Body of pancreas (tissue), 4 donors: ENCODE data around the gene RREB1. TPM values are rescaled to one million over a fixed set of nuclear protein-coding genes. Genes with fewer than 3 reads are reported as not detected.
A peak's percentile ranks its signal among the peaks of the same experiment; 100 is the strongest.

Source experiments
- ATAC-seq: fragments of 150-250 bp; one replicate; pipeline ENCODE4 v1.9.1; 2016
- DNase-seq, 4 donors: peaks; one replicate each; pipeline ENCODE4 v3.0.0-alpha.2; 2019
- H3K27ac ChIP-seq, 4 donors: fragments of 200-600 bp; sonication (generic); 1 replicate in 3 of 4; 2 replicates in 1 of 4; pipeline versions ENCODE4 v1.5.1 to v1.6.1; 2016 to 2019; ENCODE audit warnings: mild to moderate bottlenecking in 1 of 4, mixed read lengths in 1 of 4, moderate library complexity in 1 of 4
- H3K27me3 ChIP-seq, 2 donors: fragments of 200-600 bp; sonication (generic); one replicate each; pipeline ENCODE4 v1.6.0; 2016; ENCODE audit warnings: mild to moderate bottlenecking in 1 of 2
- H3K36me3 ChIP-seq, 2 donors: fragments of 200-600 bp; sonication (generic); replicated peaks in 1 of 2; 2 replicates each; pipeline ENCODE4 v1.5.1; 2016; ENCODE audit warnings: low read depth in 2 of 2; ENCODE audit not compliant: insufficient read depth in 1 of 2
- H3K4me1 ChIP-seq: fragments of 200-600 bp; sonication (generic); one replicate; pipeline ENCODE4 v1.6.0; 2016
- H3K4me3 ChIP-seq, 2 donors: fragments of 200-600 bp; sonication (generic); 1 replicate in 1 of 2; 2 replicates in 1 of 2; pipeline ENCODE4 v1.5.1; 2016 to 2019
- H3K9me3 ChIP-seq, 3 donors: fragments of 200-600 bp; sonication (generic); 1 replicate in 2 of 3; 2 replicates in 1 of 3; pipeline ENCODE4 v1.5.1; 2016
- POLR2A ChIP-seq, 3 donors: fragments of 450-650 bp; IDR thresholded peaks; one replicate each; pipeline ENCODE4 v1.6.1; 2016; ENCODE audit warnings: antibody characterized with exemption in 3 of 3, mild to moderate bottlenecking in 2 of 3
- WGBS, 2 donors: methylation state at CpG; one replicate each; pipeline ENCODE4 v1.1.5; 2017; 5-methylcytosine and 5-hydroxymethylcytosine counted together
- intact Hi-C: fragments of 100-400 bp; cut with DNase I; formaldehyde crosslinking; loops from one replicate; pipeline ENCODE4 v1.15.1; 2023
- total RNA-seq, 2 donors: library from RNA; depleted of rRNA; stranded (reverse); fragments of >200 nt; gene quantifications; one replicate each; pipeline ENCODE4 v1.1.0, GENCODE V29; 2016
- TF ChIP-seq, protein P1 (sequence below), 7 experiments: fragments of 450-650 bp in 4 of 7; fragments of 200-600 bp in 3 of 7; sonication (generic) in 3 of 7; IDR thresholded peaks; one replicate each; pipeline ENCODE4 v1.5.1; 2016 to 2019; ENCODE audit warnings: antibody characterized with exemption in 7 of 7

The RREB1 gene
- total RNA-seq, 2 donors from 2014 or later, result 33.5 to 44.8 TPM

DNA sequence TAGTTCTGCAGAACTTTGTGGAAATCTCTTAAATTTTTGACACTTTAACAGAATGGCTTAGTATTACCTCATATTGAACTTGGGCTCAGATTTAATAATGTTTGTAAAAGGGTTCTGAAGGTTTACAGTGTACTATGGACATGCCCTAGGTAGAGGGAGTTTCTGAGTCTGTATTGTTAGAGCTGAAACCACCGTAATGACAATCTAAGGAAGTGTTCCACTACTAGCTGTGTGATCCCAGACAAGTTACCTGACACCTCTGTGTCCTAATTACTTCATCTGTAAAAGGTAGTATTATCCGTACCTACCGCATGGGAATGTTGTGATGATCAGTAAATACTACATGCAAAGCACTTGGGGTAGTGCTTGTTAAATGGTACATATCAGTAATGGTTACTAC, 86.9 kb downstream of the RREB1 start:
- no peak for TF ChIP-seq POLR2A (IDR thresholded peaks at IDR 0.05)
- TF ChIP-seq, protein P1, sequence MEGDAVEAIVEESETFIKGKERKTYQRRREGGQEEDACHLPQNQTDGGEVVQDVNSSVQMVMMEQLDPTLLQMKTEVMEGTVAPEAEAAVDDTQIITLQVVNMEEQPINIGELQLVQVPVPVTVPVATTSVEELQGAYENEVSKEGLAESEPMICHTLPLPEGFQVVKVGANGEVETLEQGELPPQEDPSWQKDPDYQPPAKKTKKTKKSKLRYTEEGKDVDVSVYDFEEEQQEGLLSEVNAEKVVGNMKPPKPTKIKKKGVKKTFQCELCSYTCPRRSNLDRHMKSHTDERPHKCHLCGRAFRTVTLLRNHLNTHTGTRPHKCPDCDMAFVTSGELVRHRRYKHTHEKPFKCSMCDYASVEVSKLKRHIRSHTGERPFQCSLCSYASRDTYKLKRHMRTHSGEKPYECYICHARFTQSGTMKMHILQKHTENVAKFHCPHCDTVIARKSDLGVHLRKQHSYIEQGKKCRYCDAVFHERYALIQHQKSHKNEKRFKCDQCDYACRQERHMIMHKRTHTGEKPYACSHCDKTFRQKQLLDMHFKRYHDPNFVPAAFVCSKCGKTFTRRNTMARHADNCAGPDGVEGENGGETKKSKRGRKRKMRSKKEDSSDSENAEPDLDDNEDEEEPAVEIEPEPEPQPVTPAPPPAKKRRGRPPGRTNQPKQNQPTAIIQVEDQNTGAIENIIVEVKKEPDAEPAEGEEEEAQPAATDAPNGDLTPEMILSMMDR (IDR thresholded peaks at IDR 0.05), result no peak
- peaks cover 0 to 4% of the 10 kb centered on the region in 2 donors for H3K36me3 ChIP-seq
- peaks cover 34% of the 10 kb centered on the region for H3K4me1 ChIP-seq
- H3K27me3 ChIP-seq, result no peaks in the 10 kb centered on the region
- DNase-seq, result no peak
- peak overlapping the region in 3 of 4 donors; percentile 14 to 51 (median 46) for H3K27ac ChIP-seq
- intact Hi-C loops, result no loop called here
- no peak overlapping the region for H3K4me3 ChIP-seq
- WGBS, 2 donors, result 57 to 62% methylated on average over 3 of the region's 3 CpGs
- no peaks in the 10 kb centered on the region for H3K9me3 ChIP-seq
- ATAC-seq, result no peak

DNA sequence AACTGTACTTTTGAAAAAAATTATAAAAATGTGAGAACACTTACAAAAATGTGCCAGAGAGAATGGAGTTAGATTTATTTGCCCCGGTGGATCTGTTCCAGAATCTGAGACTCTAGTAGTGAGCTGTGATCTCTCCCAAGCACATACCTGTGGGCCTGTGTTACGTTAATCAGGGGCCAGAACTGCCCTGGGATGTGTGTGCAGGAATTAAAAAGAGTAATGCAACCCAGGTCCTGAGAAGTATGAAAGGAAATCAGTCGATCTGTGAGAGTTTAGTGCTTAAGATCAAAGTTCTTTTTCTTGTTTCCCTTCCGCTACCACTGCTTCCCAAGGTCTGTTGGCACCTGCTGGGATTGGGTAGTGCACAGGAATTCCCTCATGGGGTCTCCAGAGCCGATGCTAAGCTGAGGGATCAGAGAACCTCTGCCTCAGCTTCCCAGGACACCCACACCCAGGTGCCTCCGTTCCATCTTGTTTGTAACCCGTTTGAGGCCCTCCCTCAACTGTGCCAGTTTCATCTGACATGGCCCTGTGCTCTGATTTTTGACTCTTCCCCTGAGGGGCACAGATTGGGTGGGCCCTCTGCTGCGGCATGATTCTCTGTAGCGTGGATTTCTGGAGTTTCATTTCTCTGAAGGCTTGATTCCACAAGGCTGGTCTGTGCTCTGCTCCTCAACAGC, 87.7 kb downstream of the RREB1 start:
- Histone ChIP-seq H3K4me3 (no peak overlapping the region), H3K36me3 (peaks cover 0 to 4% of the 10 kb centered on the region in 2 donors), H3K27me3 (no peaks in the 10 kb centered on the region), H3K27ac (peak overlapping the region; percentile 4 to 69 (median 48)), H3K4me1 (peaks cover 40% of the 10 kb centered on the region), H3K9me3 (no peaks in the 10 kb centered on the region)
- peak; percentile 70 for ATAC-seq
- peak in 1 of 4 donors; percentile 36 for DNase-seq
- intact Hi-C loops, result no loop called here
- TF ChIP-seq, protein P1 (IDR thresholded peaks at IDR 0.05), result no peak
- TF ChIP-seq POLR2A (IDR thresholded peaks at IDR 0.05), result no peak
- WGBS, 2 donors, result 34 to 36% methylated on average over 9 of the region's 9 CpGs

DNA sequence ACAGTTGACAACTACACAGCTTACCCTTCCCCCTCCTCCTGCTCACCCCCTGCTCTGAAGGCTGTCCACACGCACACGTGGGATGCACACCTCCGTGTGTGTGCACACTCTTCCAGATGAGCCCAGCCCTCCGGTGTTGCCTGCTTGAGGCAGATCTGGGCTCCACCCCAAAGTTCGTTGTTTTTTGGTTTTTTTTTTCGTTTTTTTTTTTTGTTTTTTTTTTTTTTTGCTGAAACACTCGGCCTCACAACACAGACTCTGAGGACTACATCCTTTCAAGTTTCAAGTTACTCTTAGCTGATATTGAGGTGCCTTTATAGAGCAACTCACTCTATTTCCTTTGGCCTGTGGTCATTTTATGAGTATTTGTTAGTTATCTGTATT, 88.2 kb downstream of the RREB1 start:
- DNase-seq (peak in 1 of 4 donors; percentile 32), ATAC-seq (peak; percentile 28)
- H3K9me3 ChIP-seq, result no peaks in the 10 kb centered on the region
- H3K27me3 ChIP-seq, result no peaks in the 10 kb centered on the region
- no peaks in the 10 kb centered on the region for H3K36me3 ChIP-seq
- H3K4me1 ChIP-seq, result peaks cover 45% of the 10 kb centered on the region
- H3K4me3 ChIP-seq, result no peak overlapping the region
- 21 to 33% methylated on average over 7 of the region's 7 CpGs for whole genome bisulfite sequencing, 2 donors
- no peak for TF ChIP-seq POLR2A (IDR thresholded peaks at IDR 0.05)
- TF ChIP-seq, protein P1 (IDR thresholded peaks at IDR 0.05), result no peak
- peak overlapping the region in 3 of 4 donors; percentile 46 to 69 (median 51) for H3K27ac ChIP-seq
- intact Hi-C loops, result no loop called here

DNA sequence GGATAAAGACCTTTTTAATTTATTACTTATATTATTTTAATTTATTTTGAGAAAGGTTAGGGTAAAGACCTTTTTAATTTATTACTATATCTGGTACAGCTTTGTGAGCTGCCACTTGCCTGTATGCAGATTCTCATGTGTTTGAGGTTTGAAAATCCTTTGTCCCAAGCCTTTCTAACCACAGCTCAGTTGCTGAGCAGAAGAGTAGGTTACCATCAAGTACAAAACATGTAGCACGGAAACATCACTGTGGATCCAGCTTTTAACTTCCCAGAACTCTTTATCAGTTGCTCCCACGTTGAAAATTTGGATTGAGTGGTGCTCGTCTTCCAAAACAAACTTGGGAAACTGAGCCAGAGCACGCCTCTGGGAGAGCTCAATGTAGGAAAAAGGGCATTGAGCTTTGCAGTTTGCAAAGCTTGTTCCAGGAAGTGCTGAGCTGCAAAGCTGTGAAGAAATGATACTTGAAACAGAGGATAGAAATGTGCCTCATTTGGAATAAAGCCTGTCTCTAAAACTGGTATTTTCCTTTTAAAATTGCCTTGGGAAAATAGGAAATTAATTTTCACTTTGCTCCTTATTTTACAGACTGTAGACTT, 89.0 kb downstream of the RREB1 start:
- no peaks in the 10 kb centered on the region for H3K36me3 ChIP-seq
- no peak for TF ChIP-seq POLR2A (IDR thresholded peaks at IDR 0.05)
- TF ChIP-seq, protein P1 (IDR thresholded peaks at IDR 0.05), result no peak
- no peak overlapping the region for H3K4me3 ChIP-seq
- ATAC-seq (no peak), DNase-seq (no peak)
- 64 to 68% methylated on average over 4 of the region's 4 CpGs for WGBS, 2 donors
- intact Hi-C loops, result no loop called here
- H3K9me3 ChIP-seq, result no peaks in the 10 kb centered on the region
- peaks cover 50% of the 10 kb centered on the region for H3K4me1 ChIP-seq
- H3K27me3 ChIP-seq, result no peaks in the 10 kb centered on the region
- H3K27ac ChIP-seq, result peak overlapping the region in 2 of 4 donors; percentile 9 to 51
